Stimulated activated CD4-positive, alpha-beta T cell treated with anti-CD3 and anti-CD28 coated beads, Interleukin-12 subunit alpha, Interleukin-12 subunit beta, amount 100 ng/mL, for 48 hours (primary cell): Measurements from ENCODE around the gene CFAP99.

ENCODE experiments used
- DNase-seq, 3 donors: peaks; one replicate each; pipeline ENCODE4 v3.0.0-alpha.2; 2020; ENCODE audit warnings: low read depth in 2 of 3, low spot score in 1 of 3

CFAP99 gene

DNA sequence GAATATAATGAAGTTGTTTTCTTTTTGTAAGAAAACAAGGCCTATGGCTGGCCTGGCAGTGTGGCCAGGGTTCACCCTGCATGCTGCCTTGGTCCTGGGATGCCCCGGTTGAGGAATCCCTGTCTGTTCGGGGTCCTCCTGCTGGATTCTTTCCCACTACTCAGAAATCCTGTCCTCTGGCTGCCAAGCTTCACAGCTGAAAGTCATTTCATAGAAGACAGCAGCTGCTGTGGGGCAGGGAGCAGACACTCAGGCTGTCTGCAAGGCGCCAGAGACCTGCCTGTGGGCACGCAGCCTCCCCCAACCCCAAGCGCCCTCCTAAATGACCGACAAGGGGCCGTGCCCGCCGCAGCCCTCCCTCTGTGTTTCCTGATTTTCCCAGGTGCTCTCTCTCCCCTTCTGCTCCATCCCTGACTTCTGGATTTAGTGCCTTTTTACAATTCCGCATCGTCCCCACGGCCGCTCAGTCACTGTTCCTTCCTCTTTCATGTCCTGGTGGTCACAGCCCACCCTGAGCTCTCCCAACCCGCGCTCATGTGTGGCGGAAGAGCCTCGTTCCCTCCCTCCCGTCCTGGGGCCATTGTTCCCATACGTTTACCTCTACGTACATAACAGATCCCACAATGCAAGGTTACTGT is 27.9 kb upstream of the CFAP99 start:
- no peak for DNase-seq

- DNase-seq, result no peak
Observed at GRCh38 chr4:2393353-2394270, 25.1 kb upstream of the CFAP99 start.

GRCh38 chr4:2394528-2394927 is 24.2 kb upstream of the CFAP99 start:
- no peak for DNase-seq

GRCh38 chr4:2395038-2395437 is 23.7 kb upstream of the CFAP99 start:
- DNase-seq, result no peak

GRCh38 chr4:2395584-2395983 is 23.2 kb upstream of the CFAP99 start:
- no peak for DNase-seq

DNA sequence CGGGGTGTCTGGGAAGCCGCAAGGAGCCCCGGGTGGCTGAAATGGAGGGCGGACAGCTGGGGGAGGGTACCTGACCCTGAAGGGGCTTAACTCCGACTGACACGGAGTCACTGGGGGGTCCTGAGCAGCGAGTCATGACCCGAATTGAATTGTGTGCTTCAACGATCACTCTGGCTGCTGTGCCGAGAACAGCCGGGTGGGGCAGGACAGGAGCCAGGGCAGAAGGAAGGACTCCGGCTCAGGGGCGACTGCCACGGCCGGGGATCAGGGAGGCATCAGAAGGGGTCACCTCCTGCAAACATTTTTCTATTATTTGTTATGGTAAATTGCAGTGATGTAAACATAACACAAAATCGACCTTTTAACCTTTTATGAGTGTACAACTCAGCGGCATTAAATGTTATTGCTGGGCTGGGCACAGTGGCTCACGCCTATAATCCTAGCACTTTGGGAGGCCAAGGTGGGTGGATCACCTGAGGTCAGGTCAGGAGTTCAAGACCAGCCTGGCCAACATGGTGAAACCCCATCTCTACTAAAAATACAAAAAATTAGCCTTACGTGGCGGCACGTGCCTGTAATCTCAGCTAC is 21.9 kb upstream of the CFAP99 start:
- DNase-seq, result no peak

DNA sequence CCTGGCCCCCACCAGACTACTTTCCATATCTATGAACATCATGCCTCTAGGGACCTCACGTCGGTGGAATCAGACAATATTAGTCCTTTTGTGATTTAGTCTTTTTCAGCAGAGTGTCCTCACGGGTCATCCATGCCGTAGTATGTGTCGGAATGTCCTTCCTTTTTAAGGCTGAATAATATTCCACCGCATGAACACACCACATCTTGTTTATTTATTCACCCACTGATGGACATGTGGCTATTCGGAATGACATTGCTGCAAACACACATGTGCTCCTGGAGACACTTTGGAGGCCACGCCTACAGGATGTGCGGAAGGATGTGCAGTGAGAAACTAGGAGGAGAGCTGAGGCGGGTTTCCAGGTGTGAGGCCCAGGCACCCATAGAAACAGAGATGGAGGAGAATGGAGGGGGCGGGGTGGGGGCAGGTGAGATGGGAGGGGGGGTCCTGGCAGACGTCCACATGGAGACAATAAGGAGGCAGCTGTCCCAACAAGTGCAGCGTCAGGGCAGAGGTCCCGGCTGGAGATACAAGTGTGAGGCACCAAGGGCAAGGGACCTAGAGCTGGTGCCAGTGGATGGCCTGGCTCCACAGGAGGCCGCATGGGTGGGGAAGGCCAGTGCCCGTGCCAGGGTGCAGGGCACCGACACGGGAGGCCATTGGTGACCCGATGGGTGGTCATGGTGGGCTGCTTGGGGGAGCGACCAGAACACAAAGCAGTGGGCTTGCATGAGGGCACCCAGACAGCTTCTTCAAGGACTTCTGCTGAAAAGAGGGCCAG is 21.0 kb upstream of the CFAP99 start:
- no peak for DNase-seq

DNA sequence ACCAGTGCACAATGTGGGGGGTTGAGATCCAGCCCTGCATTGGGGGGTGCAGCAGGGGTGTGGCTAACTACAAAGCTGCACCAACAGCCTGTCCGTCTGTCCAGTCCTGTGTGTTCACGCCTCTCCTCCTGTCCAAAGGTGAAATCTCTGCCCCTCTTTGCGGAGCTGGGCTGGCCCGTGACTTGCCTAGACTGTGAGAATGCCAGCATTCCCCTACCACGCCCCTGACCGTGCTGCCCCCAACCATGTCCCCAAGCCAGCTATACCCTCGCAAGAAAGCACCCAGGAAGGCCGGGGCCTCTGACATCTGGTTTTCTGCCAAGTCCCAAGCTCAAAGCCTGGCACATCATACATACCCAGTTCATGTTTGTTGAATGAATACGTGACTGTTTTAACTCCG is 19.5 kb upstream of the CFAP99 start:
- DNase-seq, result no peak

- DNase-seq, result no peak
Observed at GRCh38 chr4:2399631-2400190, 19.0 kb upstream of the CFAP99 start.

DNA sequence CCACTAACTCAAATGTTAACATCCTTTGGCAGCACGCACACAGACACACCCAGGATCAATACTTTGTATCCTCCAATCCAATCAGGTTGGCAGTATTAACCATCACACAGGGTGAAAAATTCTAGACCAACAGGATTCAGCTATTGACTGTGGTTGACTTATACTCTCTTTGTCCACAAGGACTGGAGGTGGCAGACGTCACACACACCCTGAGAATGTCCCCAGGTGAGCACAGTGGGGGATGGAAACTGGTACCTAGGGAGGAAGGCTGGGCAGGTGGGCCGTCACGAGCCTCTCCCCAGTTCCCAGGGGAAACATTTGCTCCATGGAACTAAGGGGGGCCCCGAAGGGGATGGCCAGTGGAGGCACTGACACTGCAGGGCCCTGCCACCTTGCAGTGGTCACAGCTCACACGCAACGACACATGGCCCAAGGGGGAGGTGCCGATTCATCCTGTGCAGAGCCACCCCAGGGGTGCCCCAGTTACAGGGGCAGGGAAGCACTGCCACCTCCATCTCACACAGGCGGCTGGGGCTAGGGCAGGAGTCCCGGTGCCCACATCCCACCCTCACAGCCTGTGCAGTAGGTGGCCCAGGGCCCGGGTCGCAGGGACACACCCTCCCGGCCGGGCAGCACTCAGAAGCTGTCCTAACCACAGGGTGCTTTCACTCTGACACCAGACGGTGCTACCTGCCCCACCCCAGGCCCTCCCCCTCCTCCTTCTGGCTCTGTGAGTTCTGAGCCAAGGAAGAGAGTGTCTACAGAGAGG is 17.7 kb upstream of the CFAP99 start:
- no peak for DNase-seq

DNA sequence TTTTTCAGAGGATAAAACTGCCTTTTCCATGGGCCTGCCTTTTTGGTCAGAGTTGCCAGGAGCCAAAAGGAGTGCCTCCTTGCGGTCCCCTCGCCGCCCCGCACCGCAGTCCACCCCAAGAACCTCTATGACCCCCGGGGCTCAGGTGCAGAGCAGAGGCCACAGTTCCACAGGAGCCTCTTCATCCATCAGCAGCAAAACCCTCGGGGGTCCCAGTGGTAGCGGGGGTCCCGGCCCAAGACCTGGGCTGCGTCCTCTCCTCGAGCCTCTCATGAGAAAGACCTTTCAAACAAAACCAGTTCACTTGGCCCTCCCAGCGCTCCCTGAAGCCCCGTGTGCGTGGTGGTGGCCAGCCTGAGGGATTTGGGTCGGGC is 17.2 kb upstream of the CFAP99 start:
- DNase-seq, result no peak

GRCh38 chr4:2402048-2402842 is 16.5 kb upstream of the CFAP99 start:
- DNase-seq, result no peak

DNA sequence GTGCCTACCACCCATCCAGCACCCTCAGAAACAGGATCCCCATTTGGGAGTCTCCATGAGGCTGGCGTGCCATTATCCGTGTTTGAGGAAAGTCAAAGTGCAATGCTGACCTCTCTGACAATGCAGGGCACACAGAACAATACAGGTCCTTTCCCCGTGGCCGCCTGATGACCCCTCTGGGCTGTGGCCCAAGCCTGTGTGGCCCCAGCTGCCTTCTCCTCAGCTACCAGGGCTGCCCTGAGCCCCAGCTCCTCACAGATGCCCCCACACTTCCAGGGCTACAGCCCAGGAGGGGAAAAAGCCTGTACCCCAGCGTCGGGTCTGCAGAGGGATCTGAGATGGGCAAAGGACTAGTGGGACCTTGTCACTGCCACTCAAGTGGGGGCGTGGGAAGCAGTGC is 15.8 kb upstream of the CFAP99 start:
- no peak for DNase-seq

DNA sequence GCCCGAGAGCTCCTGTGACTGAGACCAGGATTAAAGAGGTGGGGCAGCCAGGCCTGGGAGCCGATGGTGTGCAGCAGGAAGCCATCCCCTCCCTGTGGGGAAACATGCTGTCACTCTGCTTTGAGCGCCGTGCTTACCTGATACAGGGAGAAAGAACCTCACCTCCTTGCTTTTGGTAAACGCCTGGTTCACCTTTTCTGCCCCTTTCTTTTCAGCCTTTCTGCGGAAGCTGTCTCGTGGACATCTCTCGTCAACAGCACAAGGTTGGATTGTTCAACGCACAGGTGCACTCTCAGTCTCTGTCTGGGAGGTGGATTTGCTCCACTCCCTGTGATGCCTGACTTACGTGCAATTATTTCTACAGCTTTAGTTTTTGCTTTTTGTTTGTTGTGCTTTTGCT is 12.3 kb upstream of the CFAP99 start:
- no peak for DNase-seq

DNA sequence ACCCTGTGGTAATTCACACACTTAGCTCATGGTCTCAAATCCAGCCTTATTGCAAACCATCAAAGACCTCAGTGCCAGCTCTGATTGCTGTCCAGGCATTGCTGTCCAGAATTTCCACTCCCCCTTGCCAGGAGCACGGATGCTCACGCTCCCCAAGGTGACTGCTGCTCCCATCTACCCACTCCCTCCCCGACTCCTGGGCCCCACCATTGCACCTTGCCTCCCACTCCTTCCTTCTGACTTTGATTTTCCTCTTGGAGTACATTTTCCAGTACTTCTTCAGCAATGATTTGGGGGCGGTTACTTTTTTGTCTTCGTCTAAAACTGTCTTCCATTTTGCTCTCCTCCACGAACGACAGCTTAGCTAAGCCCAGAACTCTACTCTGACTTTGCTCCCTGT is 11.8 kb upstream of the CFAP99 start:
- no peak for DNase-seq

GRCh38 chr4:2407991-2408342 is 10.8 kb upstream of the CFAP99 start:
- DNase-seq, result no peak

DNA sequence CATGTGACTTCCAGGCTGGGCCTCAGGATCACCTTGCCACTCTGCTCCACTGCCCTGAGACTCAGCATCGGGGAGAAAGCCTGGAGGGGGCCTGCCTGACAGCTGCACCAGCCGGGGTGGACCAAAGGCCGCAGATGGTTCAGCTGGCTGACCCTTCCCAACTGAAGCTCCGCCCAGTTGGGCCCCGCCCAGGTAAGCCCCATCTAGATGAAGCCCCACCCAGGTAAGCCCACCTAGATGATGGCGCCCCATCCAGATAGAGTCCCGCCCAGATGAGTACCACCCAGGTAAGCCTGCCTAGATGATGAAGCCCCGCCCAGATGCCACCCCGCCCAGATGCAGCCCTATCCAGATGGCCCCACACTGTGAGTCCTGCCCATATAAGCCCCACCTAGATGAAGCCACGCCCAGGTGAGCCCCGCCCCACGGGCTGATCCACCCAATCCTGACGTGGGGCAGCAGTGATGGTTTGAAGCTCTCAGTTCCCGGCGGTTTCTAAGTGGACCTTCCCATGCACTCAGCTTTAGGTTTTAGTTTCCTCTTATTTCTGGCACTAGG is 10.3 kb upstream of the CFAP99 start:
- peak in 1 of 3 donors; percentile 23 for DNase-seq

DNA sequence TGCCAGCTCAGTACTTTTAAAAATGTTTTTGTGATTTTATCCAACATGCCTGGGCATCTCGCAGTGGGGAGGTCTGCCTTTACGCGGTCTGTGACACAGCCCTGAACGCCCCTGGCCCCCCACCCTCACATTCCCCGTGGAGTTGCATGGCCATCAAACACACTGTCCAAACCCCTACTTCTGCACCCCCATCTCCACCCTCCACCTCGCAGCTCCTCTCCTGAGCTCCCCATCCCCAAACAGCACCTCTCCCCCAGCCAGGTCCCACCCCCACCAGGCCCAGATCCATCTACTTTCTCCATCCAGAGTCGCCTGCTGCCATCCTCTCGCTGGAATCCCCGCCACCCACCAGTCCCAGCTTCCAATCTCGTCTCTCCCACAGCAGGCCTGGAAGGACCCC is 9.8 kb upstream of the CFAP99 start:
- no peak for DNase-seq

- DNase-seq, result no peak
Observed at GRCh38 chr4:2409381-2409783, 9.4 kb upstream of the CFAP99 start.
